ENCODE data around the gene EXD3. TPM values are rescaled to one million over a fixed set of nuclear protein-coding genes. Genes with fewer than 3 reads are reported as not detected.
A peak's percentile ranks its signal among the peaks of the same experiment; 100 is the strongest.

The EXD3 gene
- total RNA-seq, 1 donor from 2014 or later, result 19.5 TPM

GRCh38 chr9:137409515-137409914 lies 13.4 kb downstream of the EXD3 start:
- H3K27me3 Mint-ChIP-seq, result no peaks in the 10 kb centered on the region
- peaks cover 5% of the 10 kb centered on the region for H3K4me1 Mint-ChIP-seq (ENCODE audit: unreplicated experiment)
- no peak for TF ChIP-seq CTCF (conservative IDR thresholded peaks at IDR 0.05)
- no peak overlapping the region for H3K4me3 Mint-ChIP-seq
- H3K9me3 Mint-ChIP-seq, result no peaks in the 10 kb centered on the region
- DNase-seq (ENCODE audit: extremely low spot score, unreplicated experiment), result no peak
- no peaks in the 10 kb centered on the region for H3K36me3 Mint-ChIP-seq
- no peak overlapping the region for H3K27ac Mint-ChIP-seq

GRCh38 chr9:137408651-137409405 lies 14.1 kb downstream of the EXD3 start:
- no peaks in the 10 kb centered on the region for H3K36me3 Mint-ChIP-seq
- no peak overlapping the region for H3K4me3 Mint-ChIP-seq
- no peaks in the 10 kb centered on the region for H3K4me1 Mint-ChIP-seq (ENCODE audit: unreplicated experiment)
- no peak overlapping the region for H3K27ac Mint-ChIP-seq
- no peaks in the 10 kb centered on the region for H3K9me3 Mint-ChIP-seq
- no peak for DNase-seq (ENCODE audit: extremely low spot score, unreplicated experiment)
- no peak for TF ChIP-seq CTCF (conservative IDR thresholded peaks at IDR 0.05)
- H3K27me3 Mint-ChIP-seq, result no peaks in the 10 kb centered on the region

DNA sequence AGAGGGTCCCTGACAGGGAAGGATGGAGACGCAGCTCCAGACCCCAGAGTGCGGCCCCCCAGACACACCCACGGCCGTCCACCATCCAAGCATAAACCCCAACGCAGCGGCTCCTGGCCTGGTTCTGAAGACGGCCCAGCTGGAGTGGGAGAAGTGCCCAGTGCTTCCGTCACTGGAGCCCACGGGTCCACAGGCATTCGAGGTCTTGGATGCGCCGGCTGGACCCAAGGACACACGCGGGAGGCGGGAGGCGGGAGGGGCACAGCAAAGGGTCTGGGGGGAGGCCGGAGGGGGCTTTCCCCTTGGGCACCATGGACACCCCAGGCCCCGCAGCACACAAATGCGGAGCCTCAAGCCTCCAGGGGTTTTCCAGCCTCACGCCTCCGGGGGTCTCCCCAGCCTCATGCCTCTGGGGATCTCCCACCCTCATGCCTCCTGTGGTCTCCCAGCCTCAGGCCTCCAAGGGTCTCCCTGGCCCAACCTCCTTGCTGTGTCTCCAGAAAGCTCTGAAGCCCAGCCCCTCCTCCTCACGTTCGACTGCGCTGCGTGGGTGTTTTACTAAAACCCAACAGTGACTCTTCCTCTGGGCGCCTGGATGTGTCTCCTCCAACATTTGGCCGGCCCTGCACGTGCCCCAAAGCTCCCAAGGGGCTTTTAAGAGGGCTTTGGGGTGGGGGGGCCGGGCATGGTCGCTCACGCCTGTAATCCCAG lies 15.2 kb downstream of the EXD3 start:
- Mint-ChIP-seq H3K9me3 (no peaks in the 10 kb centered on the region), H3K27ac (no peak overlapping the region), H3K4me3 (no peak overlapping the region), H3K27me3 (no peaks in the 10 kb centered on the region), H3K4me1 (ENCODE audit: unreplicated experiment) (no peaks in the 10 kb centered on the region), H3K36me3 (peaks cover under 1% of the 10 kb centered on the region)
- DNase-seq (ENCODE audit: extremely low spot score, unreplicated experiment), result no peak
- TF ChIP-seq CTCF (conservative IDR thresholded peaks at IDR 0.05), result no peak

DNA sequence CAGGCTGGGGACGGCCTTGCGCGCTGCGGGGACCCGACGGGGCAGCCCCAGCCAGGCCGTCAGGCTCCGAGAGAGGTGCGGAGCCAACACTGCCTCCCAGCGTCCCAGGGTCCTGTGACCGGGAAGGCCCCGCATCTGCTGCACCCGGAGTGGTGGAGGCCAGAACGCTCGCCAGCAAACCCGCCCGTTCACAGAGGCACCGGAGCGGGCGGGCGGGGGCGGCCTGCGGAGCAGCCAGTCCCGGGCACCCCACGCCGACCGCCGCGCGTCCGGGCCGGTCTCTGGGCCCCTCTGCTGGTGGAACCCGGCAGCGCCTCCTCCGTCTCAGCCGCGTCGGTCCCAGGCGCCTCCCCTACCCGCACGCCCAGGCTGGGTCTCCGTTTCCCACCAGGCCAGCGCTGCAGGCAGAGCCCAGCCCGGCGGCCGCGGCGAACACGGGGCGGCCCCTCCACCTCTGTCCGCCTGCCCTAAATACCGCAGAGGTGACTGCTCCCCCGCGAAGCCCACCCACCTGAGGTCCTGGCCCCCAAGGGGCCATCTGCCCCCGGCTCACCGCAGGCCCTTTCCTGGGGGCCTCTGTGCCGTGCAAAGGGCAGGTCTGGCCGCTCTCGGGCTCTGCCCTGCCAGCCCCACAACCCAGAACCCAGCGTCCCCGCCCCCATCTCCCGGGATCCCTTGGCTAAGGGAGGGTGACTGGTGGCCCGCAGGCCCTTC lies 15.9 kb downstream of the EXD3 start:
- H3K36me3 Mint-ChIP-seq, result peaks cover 8% of the 10 kb centered on the region
- H3K4me1 Mint-ChIP-seq (ENCODE audit: unreplicated experiment), result no peaks in the 10 kb centered on the region
- H3K27me3 Mint-ChIP-seq, result no peaks in the 10 kb centered on the region
- DNase-seq (ENCODE audit: extremely low spot score, unreplicated experiment), result peak; percentile 85
- H3K9me3 Mint-ChIP-seq, result no peaks in the 10 kb centered on the region
- H3K4me3 Mint-ChIP-seq, result no peak overlapping the region
- TF ChIP-seq CTCF (conservative IDR thresholded peaks at IDR 0.05), result peak; percentile 91
- no peak overlapping the region for H3K27ac Mint-ChIP-seq

DNA sequence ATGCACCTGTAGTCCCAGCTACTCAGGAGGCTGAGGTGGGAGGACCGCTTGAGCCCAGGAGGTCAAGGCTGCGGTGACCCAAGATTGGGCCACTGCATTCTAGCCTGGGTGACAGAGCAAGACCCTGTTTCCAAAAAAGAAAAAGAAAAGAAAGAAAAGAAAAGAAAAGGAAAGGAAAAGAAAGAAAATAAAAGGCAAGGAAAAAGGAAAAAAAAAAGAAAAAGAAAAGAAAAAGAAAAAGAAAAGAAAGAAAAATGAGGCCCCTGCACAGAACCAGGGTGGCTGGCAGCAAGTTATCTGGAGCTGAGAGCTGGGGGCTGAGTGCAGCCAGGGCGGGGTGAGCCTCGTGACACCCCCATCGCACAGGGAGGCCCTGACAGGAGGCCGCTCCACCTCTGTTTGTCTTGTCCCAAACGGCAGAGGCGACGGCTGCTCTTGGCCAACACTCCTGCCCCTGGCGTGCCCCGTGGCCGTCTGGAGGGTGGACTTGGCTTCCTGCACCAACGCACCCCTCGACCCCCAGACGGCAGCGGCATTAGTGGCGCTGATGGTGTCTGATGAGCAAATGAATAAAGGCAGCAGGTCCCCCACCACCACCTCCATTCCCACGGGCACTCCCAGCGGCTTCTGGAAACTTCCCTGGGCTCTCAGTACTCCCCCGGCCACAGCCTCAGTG lies 16.7 kb downstream of the EXD3 start:
- no peaks in the 10 kb centered on the region for H3K9me3 Mint-ChIP-seq
- no peak for TF ChIP-seq CTCF (conservative IDR thresholded peaks at IDR 0.05)
- H3K27ac Mint-ChIP-seq, result no peak overlapping the region
- H3K4me3 Mint-ChIP-seq, result no peak overlapping the region
- peaks cover 8% of the 10 kb centered on the region for H3K36me3 Mint-ChIP-seq
- H3K4me1 Mint-ChIP-seq (ENCODE audit: unreplicated experiment), result no peaks in the 10 kb centered on the region
- no peak for DNase-seq (ENCODE audit: extremely low spot score, unreplicated experiment)
- H3K27me3 Mint-ChIP-seq, result no peaks in the 10 kb centered on the region
